HG03378 (cell line): Measurements from ENCODE around the gene ZNF714.

Source experiments
- ATAC-seq: cut with Tn5 transposase; IDR thresholded peaks from one replicate; pipeline ENCODE4 v1.9.1; 2021; ENCODE audit warnings: mild to moderate bottlenecking, moderate library complexity; ENCODE audit not compliant: unreplicated experiment

The ZNF714 gene

DNA sequence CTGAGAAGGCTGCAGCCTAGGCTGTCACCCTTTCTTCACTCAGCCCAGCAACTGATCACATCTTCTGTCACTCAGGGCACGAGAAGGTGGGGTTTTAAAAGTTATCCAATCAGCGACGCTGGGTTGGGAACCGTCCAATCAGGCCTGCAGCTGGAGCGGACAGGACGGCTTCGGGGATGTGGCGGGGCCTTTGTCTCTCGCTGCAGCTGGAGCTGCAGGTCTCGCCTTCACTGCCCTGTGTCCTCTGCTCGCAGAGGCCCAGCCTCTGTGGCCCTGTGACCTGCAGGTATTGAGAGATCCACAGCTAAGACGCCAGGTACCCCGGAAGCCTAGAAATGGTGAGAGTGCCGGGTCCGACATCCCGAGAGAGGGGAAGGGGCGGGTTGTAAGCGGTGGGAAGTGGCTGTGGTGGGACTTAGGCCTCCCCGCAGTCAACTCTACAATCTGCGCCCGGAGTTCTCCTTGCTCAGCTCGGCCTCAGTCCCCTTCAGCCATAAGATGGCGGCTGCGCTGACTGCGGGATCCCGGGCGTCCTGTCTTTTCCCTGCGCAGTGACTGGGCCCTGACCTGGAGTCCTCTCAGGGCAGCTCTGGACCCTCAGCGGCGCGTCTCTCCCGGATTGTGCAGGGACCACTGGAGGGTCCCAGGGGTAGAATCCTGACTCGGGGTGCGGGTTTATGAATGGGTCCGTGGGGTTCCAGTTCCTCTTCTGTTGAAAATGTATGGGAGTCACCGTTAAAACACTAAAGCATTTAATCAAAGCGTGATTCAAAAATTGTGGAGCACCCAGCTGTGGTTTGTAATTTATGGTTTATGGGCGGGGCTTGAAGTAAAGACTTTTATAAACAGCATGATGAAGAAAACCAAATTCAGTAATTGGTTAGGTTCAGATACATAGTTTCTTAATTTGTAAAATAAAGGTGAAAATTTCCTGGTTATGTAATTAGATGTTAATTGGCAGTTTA lies at the start of gene ZNF714:
TSS of gene ZNF714 (plus strand) at position 193 of the 965 bp plus-strand sequence. CDS start 16,066 bp downstream, outside the sequence.
- ATAC-seq: peak; percentile 97

- ATAC-seq: no peak
Observed at GRCh38 chr19:21045028-21045427, 37.0 kb upstream of the ZNF714 start.

DNA sequence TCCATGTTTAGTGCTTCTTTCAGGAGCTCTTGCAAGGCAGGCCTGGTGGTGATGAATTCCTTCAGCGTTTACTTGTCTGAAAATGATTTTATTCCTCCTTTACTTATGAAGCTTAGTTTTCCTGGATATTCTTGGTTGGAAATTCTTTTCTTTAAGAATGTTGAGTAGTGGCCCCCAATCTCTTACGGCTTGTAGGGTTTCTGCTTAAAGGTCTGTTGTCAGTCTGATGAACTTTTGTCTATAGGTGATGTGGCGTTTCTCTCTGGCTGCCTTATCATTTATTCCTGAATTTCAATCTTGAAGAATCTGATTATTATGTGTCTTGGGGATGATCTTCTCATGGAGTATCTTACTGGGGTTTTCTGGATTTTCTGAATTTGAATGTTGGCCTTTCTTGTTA lies 35.5 kb upstream of the ZNF714 start:
- no peak for ATAC-seq

DNA sequence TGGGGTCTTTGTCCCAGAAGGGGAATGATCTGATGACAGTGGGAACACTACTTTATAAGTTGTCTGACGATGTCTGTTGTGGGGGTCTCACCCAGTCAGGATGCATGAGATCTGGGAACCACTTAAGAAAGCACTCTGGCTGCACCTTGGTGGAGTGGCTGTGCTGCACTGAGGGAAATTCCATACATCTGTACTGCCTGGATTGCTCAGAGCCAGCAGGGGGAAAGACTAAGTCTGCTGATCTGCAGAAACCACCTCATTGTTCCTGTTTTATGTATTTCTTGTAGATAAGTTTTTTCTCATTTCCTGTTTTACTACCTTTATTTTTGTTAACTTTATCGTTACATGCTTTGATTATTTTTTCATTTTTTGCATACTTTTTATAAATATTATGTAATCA lies 34.3 kb upstream of the ZNF714 start:
- ATAC-seq: no peak

- no peak for ATAC-seq
Observed at GRCh38 chr19:21052902-21053301, 29.1 kb upstream of the ZNF714 start.

GRCh38 chr19:21065336-21065735 lies 16.7 kb upstream of the ZNF714 start:
- ATAC-seq: no peak

- no peak for ATAC-seq
Observed at GRCh38 chr19:21084343-21084742, 2.3 kb downstream of the ZNF714 start.

GRCh38 chr19:21087871-21088270 lies 5.9 kb downstream of the ZNF714 start:
- no peak for ATAC-seq

GRCh38 chr19:21092109-21092508 lies 10.1 kb downstream of the ZNF714 start:
- ATAC-seq: no peak

DNA sequence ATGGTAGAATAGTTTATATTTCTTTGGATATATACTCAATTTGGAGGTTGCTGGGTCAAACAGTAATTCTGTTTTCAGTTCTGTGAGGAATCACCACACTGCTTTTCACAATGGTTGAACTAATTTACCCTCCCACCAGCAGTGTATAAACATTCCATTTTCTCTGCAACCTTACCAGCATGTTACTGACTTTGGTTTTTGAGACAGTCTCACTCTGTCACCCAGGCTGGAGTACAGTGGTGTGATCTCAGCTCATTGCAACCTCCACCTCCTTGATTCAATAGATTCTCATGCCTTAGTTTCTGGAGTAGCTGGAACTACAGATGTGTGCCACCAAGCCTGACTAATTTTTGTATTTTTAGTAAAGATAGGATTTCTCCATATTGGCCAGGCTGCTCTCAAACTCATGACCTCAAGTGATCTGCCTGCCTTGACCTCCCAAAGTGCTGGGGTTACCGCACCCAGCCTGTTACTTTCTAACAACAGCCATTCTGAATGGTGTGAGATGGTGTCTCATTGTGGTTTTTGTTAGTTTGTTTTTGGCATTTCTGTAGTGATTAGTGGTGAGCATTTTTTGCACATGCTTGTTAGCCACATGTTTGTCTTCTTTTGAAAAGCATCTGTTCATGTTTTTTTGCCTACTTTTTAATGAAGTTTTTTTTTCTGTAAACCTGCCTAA lies 12.5 kb downstream of the ZNF714 start:
- no peak for ATAC-seq

DNA sequence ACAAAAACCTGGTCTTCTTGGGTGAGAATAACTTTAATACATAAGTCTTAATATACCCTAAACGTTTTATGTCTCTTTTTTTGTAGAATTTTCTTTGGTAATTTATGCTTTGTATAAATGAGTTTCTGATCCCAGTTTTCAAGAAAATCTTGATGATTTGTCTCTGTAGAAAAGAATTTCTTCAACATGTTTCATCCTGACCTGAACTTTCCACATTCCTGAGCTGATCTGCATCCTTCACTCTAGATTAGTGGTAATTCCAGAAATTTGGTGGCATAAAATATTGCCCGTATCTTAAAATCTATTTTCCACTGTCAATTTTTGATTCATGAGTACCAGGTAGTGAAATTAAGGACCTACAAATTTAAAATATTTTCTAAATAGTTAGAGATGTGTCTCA lies 16.3 kb downstream of the ZNF714 start:
- no peak for ATAC-seq

DNA sequence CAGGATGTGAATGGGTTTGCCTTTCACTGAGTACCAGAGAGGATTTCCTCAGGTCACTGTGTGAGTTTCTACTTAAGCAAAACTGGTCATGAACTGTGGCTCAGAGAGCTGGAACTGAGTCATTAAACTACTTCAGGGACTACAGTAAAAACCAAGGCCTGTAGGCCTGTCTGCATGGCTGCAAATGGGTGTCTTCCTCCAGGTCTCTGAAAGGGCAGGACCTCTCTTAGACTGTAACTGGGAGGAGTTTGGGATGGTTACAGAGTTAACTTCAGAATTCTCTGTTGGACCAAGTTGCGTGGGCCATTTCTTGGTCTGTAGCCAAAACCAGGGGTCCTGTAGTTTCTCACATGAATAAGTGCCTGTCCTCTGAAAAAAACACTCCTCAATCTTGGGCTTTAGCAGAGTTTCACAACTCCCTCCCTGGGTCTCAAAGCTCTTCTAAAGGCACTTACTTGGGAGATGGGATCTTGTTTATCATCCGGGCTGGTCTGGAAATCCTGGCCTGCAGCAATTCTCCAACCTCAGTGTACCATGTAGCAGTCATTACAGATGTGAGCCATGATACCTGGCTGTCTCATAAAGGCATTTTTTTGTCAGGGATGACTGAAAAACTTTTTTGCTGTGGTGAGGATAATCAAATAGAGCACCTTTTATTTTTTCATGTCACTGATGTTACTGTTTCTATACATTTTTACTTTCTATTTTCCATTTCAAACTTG lies 19.7 kb downstream of the ZNF714 start:
- no peak for ATAC-seq

DNA sequence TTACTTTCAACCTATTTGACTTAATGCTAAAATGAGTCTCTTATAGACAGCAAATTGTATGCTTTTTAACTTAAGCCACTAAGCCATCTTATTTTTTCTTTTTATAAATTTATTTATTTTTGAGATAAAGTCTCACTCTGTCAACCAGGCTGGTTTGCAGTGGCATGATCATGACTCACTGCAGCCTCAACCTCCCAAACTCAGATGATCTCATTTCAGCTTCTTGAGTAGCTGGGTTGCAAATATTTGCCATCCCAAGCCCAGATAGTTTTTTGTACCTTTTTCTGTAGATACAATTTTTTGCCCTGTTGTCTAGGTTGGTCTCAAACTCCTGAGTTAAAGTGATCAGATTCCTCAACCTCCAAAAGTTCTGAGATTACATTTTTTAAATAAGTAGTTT lies 27.1 kb downstream of the ZNF714 start:
- ATAC-seq: no peak

DNA sequence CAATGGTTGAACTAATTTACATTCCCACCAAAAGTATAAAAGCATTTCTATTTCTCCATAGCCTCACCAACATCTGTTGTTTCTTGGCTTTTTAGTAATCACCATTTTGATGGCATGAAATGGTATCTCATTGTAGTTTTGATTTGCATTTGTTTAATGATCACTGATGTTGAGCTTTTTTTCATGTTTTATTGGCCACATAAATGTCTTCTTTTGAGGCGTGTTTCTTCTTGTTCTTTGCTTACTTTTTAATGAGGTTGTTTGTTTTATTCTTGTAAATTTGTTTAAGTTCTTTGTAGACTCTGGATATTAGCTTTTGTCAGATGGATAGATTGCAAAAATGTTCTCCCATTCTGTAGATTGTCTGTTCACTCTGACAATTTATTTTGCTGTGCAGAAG lies 28.2 kb downstream of the ZNF714 start:
- no peak for ATAC-seq

DNA sequence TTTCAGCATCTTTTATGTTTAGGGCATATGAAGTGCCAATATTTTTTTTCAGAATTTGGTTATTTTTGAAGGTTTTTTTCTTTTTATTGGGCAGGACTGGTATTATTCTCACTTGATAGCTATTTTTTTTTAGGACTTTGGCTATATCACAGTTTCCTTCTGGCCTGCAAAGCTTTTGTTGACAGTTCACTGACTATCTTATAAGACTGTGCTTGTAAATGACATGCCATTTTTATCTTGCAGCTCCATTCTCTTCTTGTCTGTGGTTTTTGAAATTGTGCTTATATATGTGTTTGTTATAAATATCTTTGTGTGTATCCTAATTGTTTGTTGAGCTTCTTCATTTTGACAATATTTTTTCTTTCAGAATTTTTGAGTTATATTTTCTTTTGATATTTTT lies 33.4 kb downstream of the ZNF714 start:
- no peak for ATAC-seq

DNA sequence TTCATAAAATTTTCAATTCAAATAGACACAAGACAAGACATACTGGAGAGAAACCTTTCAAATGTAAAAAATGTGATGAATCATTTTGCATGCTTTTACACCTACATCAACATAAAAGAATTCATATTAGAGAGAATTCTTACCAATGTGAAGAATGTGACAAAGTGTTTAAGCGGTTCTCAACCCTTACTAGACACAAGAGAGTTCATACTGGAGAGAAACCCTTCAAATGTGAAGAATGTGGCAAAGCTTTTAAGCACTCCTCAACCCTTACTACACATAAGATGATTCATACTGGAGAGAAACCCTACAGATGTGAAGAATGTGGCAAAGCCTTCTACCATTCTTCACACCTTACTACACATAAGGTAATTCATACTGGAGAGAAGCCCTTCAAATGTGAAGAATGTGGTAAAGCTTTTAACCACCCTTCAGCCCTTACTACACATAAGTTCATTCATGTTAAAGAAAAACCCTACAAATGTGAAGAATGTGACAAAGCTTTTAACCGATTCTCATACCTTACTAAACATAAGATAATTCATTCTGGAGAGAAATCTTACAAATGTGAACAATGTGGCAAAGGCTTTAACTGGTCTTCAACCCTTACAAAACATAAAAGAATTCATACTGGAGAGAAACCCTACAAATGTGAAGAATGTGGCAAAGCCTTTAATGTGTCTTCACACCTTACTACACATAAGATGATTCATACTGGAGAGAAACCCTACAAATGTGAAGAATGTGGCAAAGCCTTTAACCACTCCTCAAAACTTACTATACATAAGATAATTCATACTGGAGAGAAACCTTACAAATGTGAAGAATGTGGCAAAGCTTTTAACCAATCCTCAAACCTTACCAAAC lies 35.3 kb downstream of the ZNF714 start:
- no peak for ATAC-seq

DNA sequence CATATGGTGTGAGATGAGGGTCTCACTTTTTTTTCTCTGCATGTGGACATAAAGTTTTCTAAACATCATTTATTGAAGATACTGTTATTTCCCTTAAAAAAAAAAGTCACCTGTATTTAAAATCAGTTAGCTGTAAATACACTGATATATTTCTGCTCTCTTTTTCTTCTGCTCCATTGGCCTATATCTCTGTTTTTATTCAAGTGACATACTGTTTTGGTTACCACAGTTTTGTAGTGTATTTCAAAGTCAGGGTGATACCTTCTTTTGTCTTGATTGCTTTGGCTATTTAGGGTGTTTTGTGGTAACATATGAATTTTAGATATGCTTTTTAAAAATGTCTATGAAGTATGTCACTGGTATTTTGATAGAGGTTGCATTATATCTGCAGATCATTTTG lies 44.1 kb downstream of the ZNF714 start:
- no peak for ATAC-seq

GRCh38 chr19:21127001-21127400 lies 45.0 kb downstream of the ZNF714 start:
- no peak for ATAC-seq

GRCh38 chr19:21127898-21128297 lies 45.9 kb downstream of the ZNF714 start:
- no peak for ATAC-seq

DNA sequence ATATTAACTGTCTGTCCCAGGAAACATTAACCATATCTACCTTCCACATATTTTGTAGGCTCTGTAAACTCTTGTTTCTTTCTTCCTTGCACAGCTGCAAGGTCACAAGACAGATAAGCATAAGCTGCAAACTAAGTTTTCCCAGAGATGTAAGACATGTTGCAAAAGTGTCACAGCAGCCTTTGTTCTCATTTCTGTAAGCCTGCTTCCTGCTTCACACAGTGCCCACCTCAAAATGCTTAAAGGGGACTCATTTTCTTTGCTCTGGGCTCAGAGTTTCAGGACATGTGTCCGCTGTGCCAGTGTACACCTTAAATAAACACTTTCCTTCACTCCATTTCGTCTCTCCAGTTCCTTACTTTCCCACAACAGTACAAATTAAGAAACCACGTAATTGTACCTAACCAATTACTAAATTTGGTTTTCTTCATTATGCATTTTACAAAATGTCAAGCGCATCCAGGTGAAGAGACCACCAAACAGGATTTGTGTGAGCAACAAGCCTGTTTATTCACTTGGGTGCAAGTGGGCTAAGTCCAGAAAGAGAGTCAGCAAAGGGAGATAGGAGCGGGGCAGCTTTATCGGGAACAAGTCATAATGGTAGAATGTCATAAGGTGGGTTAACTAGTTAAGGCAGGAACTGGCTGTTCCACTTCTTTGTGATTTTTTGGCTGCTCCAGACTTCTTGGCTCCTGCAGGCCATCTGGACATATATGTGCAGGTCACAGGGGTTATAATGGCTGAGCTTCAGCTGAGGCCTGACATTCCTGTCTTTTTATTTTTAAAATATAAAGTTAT lies 47.1 kb downstream of the ZNF714 start:
- no peak for ATAC-seq
